HEK293 (cell line): ENCODE data around the gene IPO13.

Source experiments
- PRDM1 ChIP-seq: fragments of 450-650 bp; formaldehyde crosslinking; IDR thresholded peaks from 2 replicates; pipeline ENCODE4; 2016; ENCODE audit warnings: missing biosample characterization, missing genetic modification characterization
- TSHZ1 ChIP-seq: fragments of 450-650 bp; formaldehyde crosslinking; IDR thresholded peaks from 2 replicates; pipeline ENCODE4 v1.5.1; 2016; ENCODE audit warnings: missing biosample characterization, missing genetic modification characterization, borderline replicate concordance
- ZBTB1 ChIP-seq: fragments of 450-650 bp; formaldehyde crosslinking; IDR thresholded peaks from 2 replicates; pipeline ENCODE4 v1.5.1; 2016; ENCODE audit warnings: missing biosample characterization, missing genetic modification characterization
- ZNF121 ChIP-seq: fragments of 450-650 bp; formaldehyde crosslinking; IDR thresholded peaks from 2 replicates; pipeline ENCODE4 v1.5.1; 2016; ENCODE audit warnings: missing biosample characterization, missing genetic modification characterization
- ZNF280D ChIP-seq: fragments of 450-650 bp; formaldehyde crosslinking; IDR thresholded peaks from 2 replicates; pipeline ENCODE4 v1.5.1; 2016; ENCODE audit warnings: missing biosample characterization, missing genetic modification characterization
- ZNF350 ChIP-seq: fragments of 450-650 bp; formaldehyde crosslinking; IDR thresholded peaks from 2 replicates; pipeline ENCODE4 v1.5.0; 2017; ENCODE audit warnings: missing biosample characterization, mild to moderate bottlenecking, missing genetic modification characterization
- ZNF398 ChIP-seq: fragments of 450-650 bp; formaldehyde crosslinking; IDR thresholded peaks from 2 replicates; pipeline ENCODE4 v1.5.1; 2017; ENCODE audit warnings: missing biosample characterization, missing genetic modification characterization
- TF ChIP-seq, protein P1 (sequence below): fragments of 450-650 bp; formaldehyde crosslinking; IDR thresholded peaks from 2 replicates; pipeline ENCODE4 v1.5.1; 2016; ENCODE audit warnings: missing biosample characterization, missing genetic modification characterization
- TF ChIP-seq, protein P2 (sequence below): fragments of 450-650 bp; formaldehyde crosslinking; IDR thresholded peaks from 2 replicates; pipeline ENCODE4 v1.5.1; 2017; ENCODE audit warnings: missing biosample characterization, missing genetic modification characterization

DNA sequence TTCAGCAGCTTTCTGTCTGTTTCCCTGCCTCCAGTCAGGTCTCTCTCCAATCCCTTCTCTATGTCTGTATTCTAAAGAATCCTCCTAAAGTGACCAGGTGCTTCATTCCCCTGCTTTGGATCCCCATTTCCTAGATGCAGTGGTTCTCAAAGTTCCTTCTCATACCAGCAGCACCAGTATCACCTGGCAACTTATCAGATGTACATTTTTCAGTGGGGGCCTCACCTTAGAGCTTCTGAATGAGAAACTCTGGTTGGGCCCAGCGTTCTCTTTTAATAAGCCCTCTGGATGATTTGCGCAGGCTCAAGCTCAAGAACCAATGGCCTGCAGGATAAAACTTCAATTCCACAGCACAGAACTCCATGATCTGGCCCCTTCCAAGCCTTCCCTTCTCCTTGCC, 38.5 kb upstream of the IPO13 start:
- TF ChIP-seq TSHZ1 (no peak), ZNF350 (tag by site-specific recombination) (no peak), ZNF121 (tag by site-specific recombination) (no peak), ZNF398 (tag by site-specific recombination) (no peak), ZNF280D (tag by site-specific recombination) (no peak), ZBTB1 (tag by site-specific recombination) (no peak), PRDM1 (tag by site-specific recombination) (no peak)
- TF ChIP-seq, protein P1, sequence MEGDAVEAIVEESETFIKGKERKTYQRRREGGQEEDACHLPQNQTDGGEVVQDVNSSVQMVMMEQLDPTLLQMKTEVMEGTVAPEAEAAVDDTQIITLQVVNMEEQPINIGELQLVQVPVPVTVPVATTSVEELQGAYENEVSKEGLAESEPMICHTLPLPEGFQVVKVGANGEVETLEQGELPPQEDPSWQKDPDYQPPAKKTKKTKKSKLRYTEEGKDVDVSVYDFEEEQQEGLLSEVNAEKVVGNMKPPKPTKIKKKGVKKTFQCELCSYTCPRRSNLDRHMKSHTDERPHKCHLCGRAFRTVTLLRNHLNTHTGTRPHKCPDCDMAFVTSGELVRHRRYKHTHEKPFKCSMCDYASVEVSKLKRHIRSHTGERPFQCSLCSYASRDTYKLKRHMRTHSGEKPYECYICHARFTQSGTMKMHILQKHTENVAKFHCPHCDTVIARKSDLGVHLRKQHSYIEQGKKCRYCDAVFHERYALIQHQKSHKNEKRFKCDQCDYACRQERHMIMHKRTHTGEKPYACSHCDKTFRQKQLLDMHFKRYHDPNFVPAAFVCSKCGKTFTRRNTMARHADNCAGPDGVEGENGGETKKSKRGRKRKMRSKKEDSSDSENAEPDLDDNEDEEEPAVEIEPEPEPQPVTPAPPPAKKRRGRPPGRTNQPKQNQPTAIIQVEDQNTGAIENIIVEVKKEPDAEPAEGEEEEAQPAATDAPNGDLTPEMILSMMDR (tag by site-specific recombination) = no peak
- TF ChIP-seq, protein P2, sequence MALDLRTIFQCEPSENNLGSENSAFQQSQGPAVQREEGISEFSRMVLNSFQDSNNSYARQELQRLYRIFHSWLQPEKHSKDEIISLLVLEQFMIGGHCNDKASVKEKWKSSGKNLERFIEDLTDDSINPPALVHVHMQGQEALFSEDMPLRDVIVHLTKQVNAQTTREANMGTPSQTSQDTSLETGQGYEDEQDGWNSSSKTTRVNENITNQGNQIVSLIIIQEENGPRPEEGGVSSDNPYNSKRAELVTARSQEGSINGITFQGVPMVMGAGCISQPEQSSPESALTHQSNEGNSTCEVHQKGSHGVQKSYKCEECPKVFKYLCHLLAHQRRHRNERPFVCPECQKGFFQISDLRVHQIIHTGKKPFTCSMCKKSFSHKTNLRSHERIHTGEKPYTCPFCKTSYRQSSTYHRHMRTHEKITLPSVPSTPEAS (tag by site-specific recombination) = no peak
